ENCODE results near the gene ADARB2.
A peak's percentile ranks its signal among the peaks of the same experiment; 100 is the strongest.

The ADARB2 gene

GRCh38 chr10:1422275-1422674 is 315.1 kb downstream of the ADARB2 start:
- no peak for TF ChIP-seq CTCF (conservative IDR thresholded peaks at IDR 0.05; ENCODE audit: low read depth)
- POLR2A ChIA-PET (ENCODE audit: low non-redundant PET), result no interaction called here
- CTCF ChIA-PET, result no interaction called here

GRCh38 chr10:1420661-1421362 is 316.5 kb downstream of the ADARB2 start:
- ChIA-PET POLR2A (ENCODE audit: low non-redundant PET) (no interaction called here), CTCF (interaction anchor here (0.5 to 1.2 kb wide), 13 partner anchors 11 to 1332 kb away, joined by 3 to 5 read pairs (median 3); no protein-coding TSS in a partner anchor)
- H3K27ac ChIP-seq, result no peak overlapping the region
- peak; percentile 64 for DNase-seq (ENCODE audit: low spot score)
- peak; percentile 64 for TF ChIP-seq CTCF (conservative IDR thresholded peaks at IDR 0.05; ENCODE audit: low read depth)

More at GRCh38 chr10:1422275-1422674, 315.1 kb downstream of the ADARB2 start:
- H3K27ac ChIP-seq, result no peak overlapping the region
- DNase-seq (ENCODE audit: low spot score), result no peak

GRCh38 chr10:1419796-1420610 is 317.3 kb downstream of the ADARB2 start:
- H3K27ac ChIP-seq, result no peak overlapping the region
- no peak for DNase-seq (ENCODE audit: low spot score)
- ChIA-PET CTCF (interaction anchor here (0.5 to 1.2 kb wide), 12 partner anchors 12 to 651 kb away, joined by 3 to 5 read pairs (median 4); no protein-coding TSS in a partner anchor), POLR2A (ENCODE audit: low non-redundant PET) (no interaction called here)
- TF ChIP-seq CTCF (conservative IDR thresholded peaks at IDR 0.05; ENCODE audit: low read depth), result no peak

- TF ChIP-seq CTCF (conservative IDR thresholded peaks at IDR 0.05; ENCODE audit: low read depth), result no peak
- DNase-seq (ENCODE audit: low spot score), result no peak
- POLR2A ChIA-PET (ENCODE audit: low non-redundant PET), result no interaction called here
- no peak overlapping the region for H3K27ac ChIP-seq
- CTCF ChIA-PET, result no interaction called here
Measured at GRCh38 chr10:1418031-1418550, 319.2 kb downstream of the ADARB2 start.

- no peak for TF ChIP-seq CTCF (conservative IDR thresholded peaks at IDR 0.05; ENCODE audit: low read depth)
- ChIA-PET CTCF (no interaction called here), POLR2A (ENCODE audit: low non-redundant PET) (no interaction called here)
- no peak for DNase-seq (ENCODE audit: low spot score)
- no peak overlapping the region for H3K27ac ChIP-seq
Measured at GRCh38 chr10:1417574-1417973, 319.8 kb downstream of the ADARB2 start.

- no peak for DNase-seq (ENCODE audit: low spot score)
- TF ChIP-seq CTCF (conservative IDR thresholded peaks at IDR 0.05; ENCODE audit: low read depth), result no peak
- H3K27ac ChIP-seq, result no peak overlapping the region
- POLR2A ChIA-PET (ENCODE audit: low non-redundant PET), result no interaction called here
- CTCF ChIA-PET, result no interaction called here
Measured at GRCh38 chr10:1416456-1417037, 320.8 kb downstream of the ADARB2 start.
